HG03066 (cell line): ENCODE results near the gene MIS12.

Source experiments
- ATAC-seq: cut with Tn5 transposase; IDR thresholded peaks from one replicate; pipeline ENCODE4 v1.9.1; 2021; ENCODE audit warnings: low read depth; ENCODE audit not compliant: unreplicated experiment

Gene MIS12

DNA sequence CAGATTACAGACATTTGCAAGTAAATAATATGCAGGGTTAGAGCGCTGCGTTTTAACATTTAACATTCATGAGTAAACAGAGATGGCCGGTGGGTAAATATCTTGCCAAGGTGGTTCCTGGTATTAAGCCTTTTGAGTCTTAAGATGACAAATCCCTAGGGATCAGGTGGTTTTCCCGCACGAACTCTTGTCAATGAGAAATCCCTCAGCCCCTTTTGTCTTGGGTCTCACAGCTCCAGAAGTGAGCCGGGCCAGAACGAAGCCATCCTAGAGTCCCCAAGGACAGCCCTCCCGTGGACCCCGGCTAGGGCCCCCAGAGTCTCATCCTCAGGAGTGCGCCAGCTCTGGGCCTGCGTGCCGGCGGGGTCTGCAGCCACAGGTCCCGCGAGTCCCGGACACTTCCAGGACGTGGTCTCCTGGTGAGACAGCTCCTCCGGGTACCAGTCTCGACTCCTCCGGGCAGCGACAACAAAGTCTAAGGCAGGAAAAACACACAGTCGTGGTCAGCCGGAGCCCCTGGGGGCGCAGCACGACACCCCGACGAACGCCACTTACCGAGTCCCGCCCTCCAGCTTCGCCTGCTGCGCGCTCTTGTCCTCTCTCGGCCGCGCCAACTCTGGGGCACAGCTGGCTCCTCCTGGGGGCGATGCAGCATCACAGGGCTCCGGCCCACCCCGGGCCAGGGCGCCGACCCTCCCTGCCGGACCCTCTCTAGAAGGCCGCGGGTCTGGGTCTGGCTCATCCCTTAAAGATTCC lies 13.3 kb downstream of the MIS12 start:
- ATAC-seq, result no peak

DNA sequence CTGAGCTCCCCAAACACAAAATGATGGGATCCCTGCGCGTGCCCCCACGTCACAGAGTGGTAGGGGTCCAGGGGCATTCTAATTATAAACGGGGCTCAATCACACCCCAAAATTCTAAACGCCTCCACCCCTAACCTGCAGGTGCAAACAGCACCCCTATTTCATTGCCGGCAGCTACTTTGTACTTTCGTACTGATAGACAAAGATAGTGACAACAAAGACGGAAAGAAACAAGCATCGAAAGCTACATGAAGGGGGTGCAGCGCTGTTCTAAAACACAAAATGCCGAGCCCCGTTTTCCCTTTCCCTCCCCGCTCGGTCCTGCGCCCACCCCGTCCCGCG lies 13.9 kb downstream of the MIS12 start:
- no peak for ATAC-seq

DNA sequence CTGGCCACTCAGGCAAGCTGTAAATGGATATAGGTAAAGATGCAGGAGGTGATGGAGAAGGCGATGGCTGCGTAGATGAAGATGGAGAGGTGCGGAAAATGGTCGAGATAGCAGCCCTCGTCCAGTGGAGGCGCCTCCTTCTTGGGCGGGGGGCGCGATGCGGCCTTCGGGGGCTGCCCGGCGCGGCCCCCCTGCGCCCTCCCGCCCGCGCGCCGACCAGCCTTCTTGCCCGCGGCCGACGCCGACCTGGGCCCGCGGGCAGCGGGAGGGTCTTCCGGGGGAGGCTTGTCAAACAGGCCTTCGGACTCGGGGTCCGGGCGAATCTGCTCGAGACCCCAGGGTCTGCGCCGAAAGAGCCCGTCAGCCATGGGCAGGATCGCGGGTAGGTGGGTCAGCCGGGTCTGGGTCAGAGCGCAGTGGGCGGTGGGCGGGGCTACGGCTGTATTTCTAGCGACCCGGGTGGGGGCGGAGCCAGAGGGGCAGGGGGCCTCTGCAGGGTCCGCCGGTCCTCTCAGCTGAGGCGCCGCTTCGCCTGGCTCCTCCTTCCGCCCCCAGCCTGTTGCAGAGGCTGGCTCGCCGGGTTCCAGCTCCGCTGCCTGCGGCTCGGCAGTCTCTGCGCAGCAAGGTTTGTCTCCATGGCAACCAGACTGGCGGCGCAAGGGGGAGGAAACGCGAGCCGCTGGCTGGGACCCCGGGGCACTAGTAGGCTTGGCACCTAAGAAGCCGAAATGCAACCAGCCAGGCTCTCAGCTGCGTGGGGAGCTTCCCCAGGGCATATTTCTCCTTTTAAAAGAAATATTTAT lies 14.4 kb downstream of the MIS12 start:
- ATAC-seq, result no peak

DNA sequence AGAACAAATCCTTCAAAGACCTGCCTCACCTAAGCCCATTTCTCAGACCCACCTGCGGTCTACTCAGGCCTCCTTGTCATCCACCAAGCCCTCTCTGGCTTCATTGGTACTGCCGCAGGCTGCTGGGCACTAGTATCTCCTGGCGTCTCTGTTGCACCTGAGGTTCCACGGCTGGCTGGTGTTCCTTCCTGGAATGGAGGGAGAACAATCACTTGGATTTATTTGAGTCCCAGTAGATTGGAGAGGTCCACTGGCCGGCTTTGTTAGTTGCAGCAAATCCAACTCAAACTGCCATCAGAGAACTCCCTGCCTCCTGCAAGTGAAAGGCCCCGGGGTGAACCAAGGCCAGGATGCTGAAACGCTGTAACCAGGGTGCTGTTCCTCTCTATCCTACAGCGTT lies 15.3 kb downstream of the MIS12 start:
- no peak for ATAC-seq

DNA sequence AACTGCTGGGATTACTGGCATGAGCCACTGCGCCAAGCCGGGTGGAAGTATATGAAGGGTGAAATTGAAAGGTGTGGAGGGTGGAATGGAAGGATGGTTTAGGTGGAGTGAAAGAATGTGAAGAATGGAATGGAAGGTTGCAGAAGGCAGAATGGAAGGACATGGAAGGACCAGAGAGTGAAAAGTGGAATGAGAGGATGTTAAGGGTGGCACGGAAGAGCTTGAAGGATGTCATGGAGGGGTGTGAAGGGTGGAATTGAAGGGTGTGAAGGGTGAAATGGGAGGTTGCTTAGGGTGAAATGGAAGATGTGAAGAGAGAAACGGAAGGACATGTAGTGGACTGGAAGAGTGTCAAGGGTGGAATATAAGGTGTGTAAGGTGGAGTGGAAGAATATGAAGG lies 16.2 kb downstream of the MIS12 start:
- no peak for ATAC-seq

DNA sequence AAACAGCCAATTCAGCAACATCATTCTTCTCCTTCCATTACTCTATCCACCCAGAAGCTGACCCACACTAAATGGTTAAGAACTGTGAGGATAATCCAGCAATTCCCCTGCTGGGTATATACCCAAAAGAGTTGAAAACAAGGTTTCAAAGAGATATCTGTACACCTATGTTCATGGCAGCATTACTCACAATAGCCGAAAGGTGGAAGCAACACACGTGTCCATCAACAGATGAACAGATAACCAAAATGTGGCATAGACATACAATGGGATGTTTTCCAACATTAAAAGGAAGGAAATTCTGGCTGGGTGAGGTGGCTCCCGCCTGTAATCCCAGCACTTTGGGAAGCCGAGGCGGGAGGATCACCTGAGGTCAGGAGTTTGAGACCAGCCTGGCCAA lies 19.9 kb downstream of the MIS12 start:
- no peak for ATAC-seq

DNA sequence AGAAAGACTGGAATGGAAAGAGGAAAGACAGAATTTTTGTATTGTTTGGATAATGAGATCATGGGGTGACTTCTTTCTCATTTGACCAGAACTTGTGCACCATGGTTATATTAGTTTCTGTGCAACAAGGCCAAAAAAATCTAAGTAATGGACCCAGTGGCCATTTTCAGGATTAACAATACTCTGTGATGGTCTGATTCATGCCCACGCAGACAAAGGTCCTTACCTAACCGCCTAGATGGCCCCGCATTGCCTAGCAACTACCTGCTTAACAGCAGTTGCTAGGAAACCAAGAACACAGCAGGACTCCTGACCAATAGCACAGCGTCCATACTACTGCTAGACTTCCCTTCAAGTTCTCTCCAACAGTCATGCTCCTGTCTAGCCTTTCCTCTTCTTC lies 22.4 kb downstream of the MIS12 start:
- no peak for ATAC-seq

DNA sequence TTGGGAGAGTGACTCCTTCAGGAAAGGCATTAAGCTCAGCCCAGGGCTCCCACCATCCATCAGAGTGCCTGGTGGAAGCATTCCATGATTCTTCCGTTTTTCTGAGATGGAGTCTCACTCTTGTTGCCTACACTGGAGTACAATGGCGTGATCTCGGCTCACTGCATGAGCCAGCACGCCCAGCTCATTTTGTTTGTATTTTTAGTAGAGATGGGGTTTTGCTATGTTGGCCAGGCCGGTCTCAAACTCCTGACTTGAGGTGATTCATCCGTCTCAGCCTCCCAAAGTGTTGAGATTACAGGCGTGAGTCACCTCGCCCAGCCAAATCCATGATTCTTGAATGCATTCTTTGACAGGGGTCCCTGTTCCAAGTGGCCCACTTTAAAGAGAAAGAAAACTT lies 23.1 kb downstream of the MIS12 start:
- ATAC-seq, result no peak

DNA sequence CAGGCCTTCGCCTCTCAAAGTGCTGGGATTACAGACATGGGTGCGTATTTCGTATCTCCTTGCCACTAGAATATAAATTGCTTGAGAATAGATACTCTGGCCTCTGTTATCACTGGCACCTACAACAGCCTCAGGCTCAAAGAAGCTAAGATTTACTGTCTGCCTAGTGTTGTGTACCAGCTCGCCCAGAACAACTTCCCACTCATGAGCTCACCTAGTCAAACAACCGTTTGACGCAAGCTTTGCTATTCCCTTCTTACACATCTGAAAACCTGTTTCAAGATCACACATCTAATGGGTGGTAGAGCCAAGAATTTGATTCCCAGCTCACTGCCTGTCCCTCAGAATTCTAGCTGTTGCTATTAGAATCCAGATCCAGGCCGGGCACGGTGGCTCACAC lies 24.4 kb downstream of the MIS12 start:
- no peak for ATAC-seq

DNA sequence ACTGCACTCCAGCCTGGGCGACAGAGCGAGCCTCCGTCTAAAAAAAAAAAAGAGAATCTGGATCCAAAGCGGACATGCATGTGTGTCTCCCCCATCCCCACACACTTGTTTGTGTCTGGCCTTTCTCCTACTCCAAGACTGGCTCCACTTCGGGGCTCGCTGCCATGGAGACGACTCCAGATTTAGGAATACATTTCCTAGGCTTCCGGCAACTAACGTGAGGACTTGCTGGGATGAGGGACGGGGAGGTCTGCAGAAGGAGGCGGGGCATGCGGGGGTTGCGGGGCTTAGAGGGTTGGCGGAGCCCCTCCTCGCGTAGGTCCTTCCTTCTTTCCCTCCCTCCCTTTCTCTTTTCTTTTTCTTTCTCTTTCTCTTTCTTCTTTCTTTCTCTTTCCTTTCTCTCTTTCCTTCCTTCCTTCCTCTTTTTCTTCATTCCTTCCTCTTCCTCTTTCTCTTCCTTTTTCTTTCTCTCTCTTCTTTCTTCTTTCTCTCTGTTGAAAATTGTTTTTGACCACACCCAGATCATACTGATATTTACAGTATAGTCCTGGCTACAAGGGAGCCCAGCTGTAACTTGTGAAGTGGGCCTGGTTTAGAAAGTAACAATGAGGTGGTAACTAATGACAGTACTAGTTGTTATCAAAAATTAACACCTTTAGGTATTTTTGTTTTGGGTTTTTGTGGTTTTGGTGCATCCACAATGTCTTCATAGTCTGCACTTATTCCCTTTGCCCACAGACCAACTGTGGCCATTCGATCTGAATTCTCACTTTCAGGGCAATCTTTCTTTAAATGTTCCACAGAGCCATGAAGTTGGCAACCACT lies 25.2 kb downstream of the MIS12 start:
- no peak for ATAC-seq

DNA sequence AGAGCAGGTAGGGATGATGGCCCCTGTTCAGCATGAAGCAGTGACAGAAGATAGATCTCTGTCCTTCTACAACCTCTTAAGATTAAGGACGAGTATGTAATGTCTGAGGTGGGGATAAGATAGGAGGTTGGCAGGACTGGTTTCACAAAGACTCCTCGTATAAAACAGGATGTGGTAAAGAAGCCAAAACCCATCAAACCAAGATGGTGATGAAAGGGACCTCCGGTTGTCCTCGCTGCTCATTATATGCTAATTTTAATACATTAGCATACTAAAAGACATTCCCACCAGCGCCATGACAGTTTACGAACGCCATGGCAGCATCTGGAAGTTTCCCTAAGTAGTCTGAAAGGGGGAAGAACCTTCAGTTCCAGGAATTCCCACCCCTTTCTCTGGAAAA lies 27.3 kb downstream of the MIS12 start:
- ATAC-seq, result no peak

DNA sequence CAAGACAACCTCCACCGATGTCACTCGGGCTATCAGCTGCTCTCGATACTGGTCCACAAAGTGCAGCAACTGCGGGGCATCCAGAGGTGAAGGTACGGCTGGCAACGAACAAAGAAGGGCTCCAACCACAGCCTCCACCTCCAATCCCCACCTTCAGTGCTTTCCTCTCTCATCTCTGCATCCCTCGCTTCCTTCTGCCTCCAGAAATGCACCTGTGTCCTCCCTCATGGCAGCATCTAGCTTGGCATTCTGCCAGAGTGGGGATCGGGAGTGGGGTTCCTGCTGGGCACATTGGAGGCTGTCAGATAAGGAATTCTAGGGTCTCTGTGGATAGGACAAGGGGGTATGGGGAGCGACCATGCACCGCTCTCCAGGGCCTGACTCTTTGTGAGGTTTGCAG lies 28.6 kb downstream of the MIS12 start:
- ATAC-seq, result no peak

DNA sequence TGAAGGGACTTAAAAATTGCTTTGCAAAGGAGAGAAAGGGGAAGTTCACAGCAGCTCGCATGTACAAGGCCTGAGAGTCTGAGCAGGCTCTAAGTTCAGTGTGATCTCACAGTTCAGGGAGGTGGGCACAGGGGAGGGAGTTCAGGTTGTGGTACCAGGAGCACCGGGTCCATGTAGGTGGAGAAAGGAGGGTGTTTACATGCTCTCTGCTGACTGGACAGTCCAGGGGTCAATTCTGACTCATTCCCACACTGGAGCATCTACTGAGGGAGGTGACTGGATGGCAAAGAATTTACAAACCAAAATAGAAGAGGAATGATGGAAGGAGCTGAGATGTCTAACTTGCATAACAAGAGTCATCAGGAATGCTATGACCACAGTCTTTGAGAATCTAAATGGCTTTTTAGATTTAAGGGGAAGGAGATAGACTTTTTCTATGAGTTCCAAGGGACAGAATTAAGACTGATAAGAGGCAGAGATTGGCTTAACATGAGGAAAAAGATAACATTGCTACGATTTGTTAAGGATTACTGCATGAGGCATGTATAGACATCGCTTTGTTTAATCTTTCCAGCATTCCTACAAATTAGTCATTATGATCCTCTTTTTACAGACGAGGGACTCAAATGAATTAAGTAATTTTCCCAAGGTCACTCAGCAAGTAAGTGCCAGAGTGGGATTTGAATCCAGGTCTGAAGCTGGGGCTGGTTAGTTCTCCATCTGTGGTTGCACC lies 29.9 kb downstream of the MIS12 start:
- ATAC-seq, result no peak

DNA sequence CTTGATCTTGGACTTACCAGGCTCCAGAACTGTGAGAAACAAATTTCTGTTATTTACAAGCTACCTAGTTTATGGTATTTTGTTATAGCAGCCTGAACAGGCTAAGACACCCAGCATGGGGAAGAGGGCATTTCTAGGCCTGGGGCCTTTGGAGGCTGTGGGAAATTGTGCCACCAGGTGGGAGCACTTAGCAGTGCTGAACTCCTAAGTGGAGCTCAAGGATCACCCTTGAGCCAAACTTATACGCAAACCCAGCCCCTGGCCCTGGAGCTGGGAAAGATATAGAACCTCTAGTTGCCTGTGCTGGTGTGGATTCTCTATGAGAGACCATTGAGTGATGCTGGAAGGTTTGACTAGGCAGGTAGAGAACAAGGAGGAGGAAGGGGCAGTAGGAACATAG lies 36.1 kb downstream of the MIS12 start:
- no peak for ATAC-seq

DNA sequence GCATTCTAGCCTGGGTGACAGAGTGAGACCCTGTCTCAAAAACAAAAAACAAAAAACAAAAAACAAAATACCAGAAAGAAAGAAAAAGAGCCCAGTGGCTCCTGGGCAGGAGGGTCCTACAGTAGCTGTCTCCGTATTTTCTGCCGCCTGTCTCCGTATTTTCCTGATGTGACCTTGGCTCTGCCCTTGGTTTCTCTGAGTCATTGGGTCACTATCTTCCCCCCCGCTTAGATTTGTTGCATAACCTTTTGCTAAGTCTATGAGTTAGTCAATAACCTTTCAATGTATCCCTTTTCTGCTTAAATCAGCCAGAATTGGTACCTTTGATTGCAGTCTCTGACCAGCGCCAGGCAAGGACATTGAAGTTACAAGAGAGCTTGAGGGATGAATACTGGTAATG lies 36.9 kb downstream of the MIS12 start:
- ATAC-seq, result no peak

DNA sequence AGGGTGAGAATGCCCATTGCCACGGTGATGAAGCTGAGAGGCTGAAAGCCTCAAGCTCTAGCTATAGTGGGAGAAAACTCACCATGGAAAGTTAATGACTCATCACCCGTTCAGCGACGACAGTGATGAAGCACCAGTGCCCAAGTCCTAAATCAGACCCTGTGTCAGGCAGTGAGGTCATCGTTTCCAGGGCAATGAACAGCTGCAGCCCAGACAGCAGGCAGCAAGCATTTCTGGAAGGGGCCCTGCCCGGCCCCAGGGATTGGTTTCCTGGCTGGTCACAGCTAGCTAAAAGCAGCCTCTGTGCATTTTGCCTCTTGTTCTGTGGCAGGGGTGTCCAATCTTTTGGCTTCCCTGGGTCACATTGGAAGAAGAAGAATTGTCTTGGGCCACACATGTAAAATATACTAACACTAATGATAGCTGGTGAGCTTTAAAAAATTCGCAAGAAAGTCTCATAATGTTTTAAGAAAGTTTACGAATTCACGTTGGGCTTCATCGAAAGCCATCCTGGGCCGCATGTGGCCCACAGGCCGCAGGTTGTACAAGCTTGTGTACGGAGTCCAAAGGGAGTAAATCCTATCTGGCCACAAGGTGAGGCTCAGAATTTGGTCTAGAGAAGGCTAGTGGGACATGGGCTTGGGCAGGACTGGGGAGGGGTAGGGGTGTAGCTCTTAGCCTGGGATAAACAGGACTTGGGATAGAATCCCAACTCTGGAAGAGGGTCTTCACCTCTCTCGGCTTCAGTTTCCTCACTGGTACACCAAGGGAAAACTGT lies 40.6 kb downstream of the MIS12 start:
- no peak for ATAC-seq

DNA sequence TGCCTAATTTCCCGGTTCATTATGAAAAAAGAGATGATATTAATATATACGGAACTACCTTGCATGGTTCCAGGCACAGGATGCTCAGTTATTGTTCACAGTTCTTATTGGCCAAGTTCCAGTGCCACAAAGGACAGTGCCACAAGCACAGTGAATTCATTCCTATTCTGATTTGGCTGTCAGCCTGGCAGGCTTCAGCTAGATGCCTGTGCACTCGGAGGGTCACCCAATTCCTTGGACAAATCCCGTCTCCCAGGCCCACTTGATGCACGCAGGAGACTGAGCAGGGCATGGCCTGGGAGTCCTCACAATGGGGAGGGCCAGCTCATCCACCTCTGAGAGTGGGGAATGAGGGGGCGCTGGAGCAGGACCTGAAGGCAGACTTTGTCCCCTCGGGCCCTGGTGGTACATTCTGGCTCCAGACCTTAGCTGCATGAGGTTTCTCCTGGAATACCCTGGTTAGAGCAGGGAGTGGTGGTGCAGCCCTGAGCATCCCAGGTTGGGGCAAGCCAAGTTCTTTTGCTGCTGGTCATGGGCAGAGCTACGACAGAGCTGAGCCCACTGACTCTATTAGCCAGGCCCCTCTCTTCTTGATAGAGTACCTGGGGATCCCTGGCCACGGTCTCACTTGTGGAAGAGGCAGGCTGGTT lies 41.4 kb downstream of the MIS12 start:
- no peak for ATAC-seq

DNA sequence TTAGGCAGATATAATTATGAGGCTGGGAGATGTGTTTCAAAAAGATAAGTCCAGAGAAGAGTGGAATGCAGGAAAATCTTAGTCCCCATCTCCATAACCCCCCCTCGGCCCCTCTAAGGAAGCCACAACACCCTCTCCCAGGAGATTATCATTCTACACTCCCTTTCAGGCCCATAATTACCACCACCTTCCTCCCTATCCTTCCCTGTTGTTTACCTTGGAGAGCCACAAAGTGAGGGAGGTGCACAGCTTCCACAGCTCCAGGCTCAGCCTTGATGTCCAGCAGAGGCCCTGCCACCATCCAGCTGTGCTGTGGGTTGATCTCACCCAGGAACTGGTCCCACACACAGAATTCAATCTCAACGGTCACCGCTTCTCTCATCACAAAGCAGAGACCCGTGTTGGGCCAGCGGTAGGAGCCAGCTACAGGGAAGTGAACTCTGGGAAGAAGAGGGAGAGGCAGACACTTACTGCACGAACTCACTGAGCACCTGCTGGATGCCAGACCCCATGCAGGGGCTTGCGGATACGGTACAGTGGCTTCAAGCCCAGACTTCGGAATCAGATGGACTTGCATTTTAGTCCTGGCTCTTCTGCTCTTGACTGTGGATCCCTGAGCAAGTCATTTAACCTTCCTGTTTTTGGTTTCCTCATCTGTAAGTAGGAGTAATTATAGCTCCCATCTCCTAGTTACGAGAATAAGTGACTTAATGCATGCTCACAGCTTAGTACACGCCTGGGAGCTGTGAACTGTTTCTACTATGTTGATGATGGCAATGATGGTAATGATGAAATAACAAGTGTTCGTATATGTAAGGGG lies 44.1 kb downstream of the MIS12 start:
- no peak for ATAC-seq

DNA sequence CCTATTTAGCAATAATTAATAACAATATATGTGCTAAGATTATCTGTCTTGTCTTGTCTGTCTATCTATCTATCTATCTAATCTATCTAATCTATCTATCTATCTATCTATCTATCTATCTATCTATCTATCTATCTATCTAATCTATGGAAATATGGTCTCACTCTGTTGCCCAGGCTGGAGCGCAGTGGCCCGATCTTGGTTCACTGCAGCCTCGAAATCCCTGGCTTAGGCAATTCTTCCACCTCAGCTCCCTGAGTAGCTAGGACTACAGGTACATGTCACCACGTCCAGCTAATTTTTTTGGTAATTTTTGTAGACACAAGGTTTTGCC lies 44.7 kb downstream of the MIS12 start:
- no peak for ATAC-seq
